Measurements from ENCODE around the gene DHX36. TPM values are rescaled to one million over a fixed set of nuclear protein-coding genes. Genes with fewer than 3 reads are reported as not detected.

Gene DHX36
- total and polyA plus RNA-seq, 10 of the 15 experiments (the other 5 are each of a cell fraction or from before 2014, with no cell fraction given) = 16.2 to 70.5 (median 41.6) TPM

DNA sequence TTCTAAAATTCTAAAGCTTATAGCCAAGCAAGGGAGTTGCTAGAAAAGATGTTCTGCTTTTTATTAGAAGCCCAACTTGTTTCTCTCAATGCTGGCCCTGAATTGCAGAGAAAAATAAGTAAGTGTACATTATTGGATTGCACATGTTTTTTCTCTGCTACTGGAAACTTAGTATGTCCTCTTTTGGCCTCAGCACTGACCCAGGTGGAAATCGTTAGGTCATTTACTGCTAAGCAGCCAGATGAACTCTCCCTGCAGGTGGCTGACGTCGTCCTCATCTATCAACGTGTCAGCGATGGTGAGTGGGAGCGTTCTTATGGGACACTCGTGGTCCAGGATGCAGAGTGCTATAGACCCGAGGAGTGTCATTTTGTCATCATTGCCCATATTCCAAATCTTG lies 69.8 kb downstream of the DHX36 start:
- Histone ChIP-seq H3K27me3 (replicated peaks in 1 of 2; ENCODE audit: control insufficient read depth in 2 of 2, insufficient read depth in 2 of 2, low read length in 1 of 2) (no peaks in the 10 kb centered on the region), H3K4me2 (ENCODE audit: control insufficient read depth, insufficient read depth) (no peak overlapping the region), H2AFZ (ENCODE audit: control insufficient read depth, low read depth, low read length) (no peak overlapping the region), H3K79me2 (ENCODE audit: control insufficient read depth, insufficient read depth, low read length) (no peaks in the 10 kb centered on the region), H3K27ac (ENCODE audit: control insufficient read depth, insufficient read depth) (no peak overlapping the region), H3K9ac (ENCODE audit: control insufficient read depth, insufficient read depth, low read length) (no peak overlapping the region), H3K4me1 (ENCODE audit: control insufficient read depth, insufficient read depth, low read length) (no peaks in the 10 kb centered on the region), H4K20me1 (ENCODE audit: control insufficient read depth, insufficient read depth) (no peaks in the 10 kb centered on the region), H3K4me3 (no peak overlapping the region), H3K36me3 (ENCODE audit: control insufficient read depth in 2 of 2, insufficient read depth in 2 of 2, low read length in 1 of 2) (peaks cover under 1 to 6% of the 10 kb centered on the region in 2 experiments; a peak in 2 of 4 replicates), H3K9me3 (replicated peaks; ENCODE audit: control insufficient read depth, insufficient read depth, low read length) (no peaks in the 10 kb centered on the region)
- ChIA-PET CTCF (interaction anchor here (0.8 to 3.0 kb wide), 7 partner anchors 8 to 236 kb away, joined by 3 to 16 read pairs (median 4); no protein-coding TSS in a partner anchor), POLR2A (no interaction called here), SMC1A (ENCODE audit: uncharacterized antibody, unreplicated experiment) (interaction anchor here (1.0 to 1.5 kb wide), 3 partner anchors 34 to 215 kb away, joined by 3 to 4 read pairs (median 3); no protein-coding TSS in a partner anchor), RAD21 (ENCODE audit: unreplicated experiment) (no interaction called here)
- FAIRE-seq (no peak), ATAC-seq (no peak), DNase-seq (ENCODE audit: low read depth, low spot score) (no peak)
- in situ Hi-C loops (cut with MboI) = loop anchor here (10.0 kb wide), 1 partner anchor 210 kb away; no protein-coding TSS in a partner anchor
- TF ChIP-seq STAT3 (IDR thresholded peaks at IDR 0.05; ENCODE audit: low read depth, low read length) = no peak
- TF ChIP-seq MYC (IDR thresholded peaks at IDR 0.05; ENCODE audit: insufficient read depth, insufficient read length, insufficient replicate concordance, low read length, severe bottlenecking) = no peak
- TF ChIP-seq SPI1 (IDR thresholded peaks at IDR 0.05; ENCODE audit: borderline replicate concordance, insufficient read depth, low read depth, low read length) = no peak
- TF ChIP-seq ATF7 (IDR thresholded peaks at IDR 0.05; ENCODE audit: low read depth) = no peak
- TF ChIP-seq RAD21 (IDR thresholded peaks at IDR 0.05; ENCODE audit: insufficient read depth, low read depth, low read length) = no peak
- no peak for TF ChIP-seq HDGF (IDR thresholded peaks at IDR 0.05)
- no peak for TF ChIP-seq CBFB (IDR thresholded peaks at IDR 0.05; ENCODE audit: low read depth)
- no peak for TF ChIP-seq ZNF687 (IDR thresholded peaks at IDR 0.05)
- TF ChIP-seq BACH1 (IDR thresholded peaks at IDR 0.05; ENCODE audit: borderline replicate concordance) = no peak
- TF ChIP-seq BRCA1 (IDR thresholded peaks at IDR 0.05; ENCODE audit: low read depth, low read length) = no peak
- TF ChIP-seq ZNF24 (IDR thresholded peaks at IDR 0.05) = no peak
- TF ChIP-seq SIN3A (IDR thresholded peaks at IDR 0.05; ENCODE audit: low read depth, low read length) = no peak
- TF ChIP-seq SKIL (IDR thresholded peaks at IDR 0.05; ENCODE audit: low read depth, poor library complexity, severe bottlenecking) = no peak
- no peak for TF ChIP-seq ZNF384 (IDR thresholded peaks at IDR 0.05; ENCODE audit: borderline replicate concordance, low read depth, low read length)
- TF ChIP-seq, protein P1, sequence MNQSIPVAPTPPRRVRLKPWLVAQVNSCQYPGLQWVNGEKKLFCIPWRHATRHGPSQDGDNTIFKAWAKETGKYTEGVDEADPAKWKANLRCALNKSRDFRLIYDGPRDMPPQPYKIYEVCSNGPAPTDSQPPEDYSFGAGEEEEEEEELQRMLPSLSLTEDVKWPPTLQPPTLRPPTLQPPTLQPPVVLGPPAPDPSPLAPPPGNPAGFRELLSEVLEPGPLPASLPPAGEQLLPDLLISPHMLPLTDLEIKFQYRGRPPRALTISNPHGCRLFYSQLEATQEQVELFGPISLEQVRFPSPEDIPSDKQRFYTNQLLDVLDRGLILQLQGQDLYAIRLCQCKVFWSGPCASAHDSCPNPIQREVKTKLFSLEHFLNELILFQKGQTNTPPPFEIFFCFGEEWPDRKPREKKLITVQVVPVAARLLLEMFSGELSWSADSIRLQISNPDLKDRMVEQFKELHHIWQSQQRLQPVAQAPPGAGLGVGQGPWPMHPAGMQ (IDR thresholded peaks at IDR 0.05; ENCODE audit: borderline replicate concordance) = no peak
- BruUV-seq (replicated peaks) = no TSS peak
- WGBS (ENCODE audit: insufficient coverage, insufficient replicate concordance, low lambda C conversion rate, missing lambda C conversion rate) = 89% methylated on average over 8 of the region's 8 CpGs
- intact Hi-C loops (cut with micrococcal nuclease; ENCODE audit: unreplicated experiment) = no loop called here
